IPS-20b (cell line): ENCODE data around the gene TSPAN33.
"Not testable (repeated sequence)": the region's sequence is repeated elsewhere in the genome, so short reads cannot be mapped to it uniquely, and the experiment has no call there.

Experiments
- H3K27ac ChIP-seq: one replicate; pipeline ENCODE4 v1.5.1; 2013; ENCODE audit warnings: low read length
- H3K27me3 ChIP-seq: 2 replicates; pipeline ENCODE4 v1.6.1; 2013; ENCODE audit warnings: mild to moderate bottlenecking, low read length, inconsistent platforms; ENCODE audit not compliant: insufficient read depth
- H3K36me3 ChIP-seq: 2 replicates; pipeline ENCODE4 v1.6.1; 2013; ENCODE audit warnings: low read depth, mild to moderate bottlenecking, inconsistent platforms, low read length, moderate library complexity; ENCODE audit not compliant: insufficient read depth
- H3K4me1 ChIP-seq: 2 replicates; pipeline ENCODE4 v1.6.1; 2013; ENCODE audit warnings: mild to moderate bottlenecking, control low read depth, inconsistent platforms, low read length, moderate library complexity; ENCODE audit not compliant: insufficient read depth
- H3K4me3 ChIP-seq: 2 replicates; pipeline ENCODE4 v1.5.1; 2013; ENCODE audit warnings: mild to moderate bottlenecking, low read length, inconsistent platforms
- H3K9ac ChIP-seq: 2 replicates; pipeline ENCODE4 v1.6.1; 2013; ENCODE audit warnings: low read depth, mild to moderate bottlenecking, inconsistent platforms, low read length, moderate library complexity
- H3K9me3 ChIP-seq: 2 replicates; pipeline ENCODE4 v1.6.1; 2013; ENCODE audit warnings: mild to moderate bottlenecking, low read depth, low read length, inconsistent platforms; ENCODE audit not compliant: insufficient read depth

TSPAN33 gene

DNA sequence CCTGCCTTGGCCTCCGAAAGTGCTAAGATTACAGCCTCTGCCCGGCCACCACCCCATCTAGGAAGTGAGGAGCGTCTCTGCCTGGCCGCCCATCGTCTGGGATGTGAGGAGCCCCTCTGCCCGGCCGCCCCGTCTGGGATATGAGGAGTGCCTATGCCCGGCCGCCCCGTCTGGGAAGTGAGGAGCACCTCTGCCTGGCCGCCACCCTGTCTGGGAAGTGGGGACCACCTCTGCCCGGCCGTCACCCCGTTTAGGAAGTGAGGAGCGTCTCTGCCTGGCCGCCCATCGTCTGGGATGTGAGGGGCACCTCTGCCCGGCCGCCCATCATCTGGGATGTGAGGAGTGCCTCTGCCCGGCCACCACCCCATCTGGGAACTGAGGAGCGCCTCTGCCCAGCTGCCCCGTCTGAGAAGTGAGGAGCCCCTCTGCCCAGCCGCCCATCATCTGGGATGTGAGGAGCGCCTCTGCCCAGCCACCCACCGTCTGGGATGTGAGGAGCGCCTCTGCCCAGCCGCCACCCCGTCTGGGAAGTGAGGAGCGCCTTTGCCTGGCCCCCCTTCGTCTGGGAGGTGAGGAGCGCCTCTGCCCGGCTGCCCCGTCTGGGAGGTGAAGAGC is 71.7 kb downstream of the TSPAN33 start:
- H3K4me3 ChIP-seq, H3K9ac ChIP-seq, H3K27ac ChIP-seq, H3K27me3 ChIP-seq, H3K4me1 ChIP-seq, H3K9me3 ChIP-seq: not testable (repeated sequence)
- peaks cover 20% of the 10 kb centered on the region; the same call in 1 of the 2 replicates for H3K36me3 ChIP-seq

DNA sequence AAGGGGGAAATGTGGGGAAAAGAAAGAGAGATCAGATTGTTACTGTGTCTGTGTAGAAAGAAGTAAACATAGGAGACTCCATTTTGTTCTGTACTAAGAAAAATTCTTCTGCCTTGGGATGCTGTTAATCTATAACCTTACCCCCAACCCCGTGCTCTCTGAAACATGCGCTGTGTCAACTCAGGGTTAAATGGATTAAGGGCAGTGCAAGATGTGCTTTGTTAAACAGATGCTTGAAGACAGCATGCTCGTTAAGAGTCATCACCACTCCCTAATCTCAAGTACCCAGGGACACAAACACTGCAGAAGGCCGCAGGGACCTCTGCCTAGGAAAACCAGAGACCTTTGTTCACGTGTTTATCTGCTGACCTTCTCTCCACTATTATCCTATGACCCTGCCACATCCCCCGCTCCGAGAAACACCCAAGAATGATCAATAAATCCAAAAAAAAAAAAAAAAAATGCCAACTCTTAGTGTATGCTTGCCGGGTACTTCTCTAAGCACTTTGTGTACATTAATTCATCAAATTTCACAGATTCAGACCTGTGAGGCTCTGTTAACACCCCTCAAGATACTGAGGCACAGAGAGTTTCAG is 72.4 kb downstream of the TSPAN33 start:
- not testable (repeated sequence) for H3K4me3 ChIP-seq, H3K9me3 ChIP-seq, H3K27ac ChIP-seq, H3K9ac ChIP-seq, H3K4me1 ChIP-seq, H3K27me3 ChIP-seq
- H3K36me3 ChIP-seq, result peaks cover 13% of the 10 kb centered on the region; the same call in 1 of the 2 replicates

DNA sequence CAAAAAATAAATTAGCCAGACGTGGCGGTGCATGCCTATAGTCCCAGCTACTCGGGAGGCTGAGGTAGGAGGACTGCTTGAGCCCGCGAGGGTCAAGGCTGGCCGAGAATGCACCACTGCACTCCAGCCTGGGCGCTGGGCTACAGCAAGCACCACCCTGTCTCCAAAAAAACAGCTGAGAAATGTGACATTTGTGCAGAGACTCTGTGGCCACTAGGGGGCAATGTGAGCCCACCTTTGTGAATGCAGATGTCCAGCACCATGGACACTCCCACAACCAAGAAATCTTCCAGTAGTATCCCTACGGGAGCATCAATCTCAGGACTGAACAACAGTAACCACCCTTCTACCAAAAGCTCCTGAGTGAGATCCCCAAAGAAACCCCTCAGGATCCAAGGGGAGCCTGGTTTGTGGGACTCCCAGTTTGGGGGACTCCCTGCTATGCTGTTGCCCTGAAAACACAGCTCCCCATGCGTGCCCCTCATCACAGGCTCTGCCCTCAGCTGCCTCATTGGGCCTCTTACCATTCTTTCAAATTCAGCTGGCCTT is 74.1 kb downstream of the TSPAN33 start:
- Histone ChIP-seq H3K4me1 (no peaks in the 10 kb centered on the region), H3K9ac (no peak overlapping the region), H3K4me3 (no peak overlapping the region)

DNA sequence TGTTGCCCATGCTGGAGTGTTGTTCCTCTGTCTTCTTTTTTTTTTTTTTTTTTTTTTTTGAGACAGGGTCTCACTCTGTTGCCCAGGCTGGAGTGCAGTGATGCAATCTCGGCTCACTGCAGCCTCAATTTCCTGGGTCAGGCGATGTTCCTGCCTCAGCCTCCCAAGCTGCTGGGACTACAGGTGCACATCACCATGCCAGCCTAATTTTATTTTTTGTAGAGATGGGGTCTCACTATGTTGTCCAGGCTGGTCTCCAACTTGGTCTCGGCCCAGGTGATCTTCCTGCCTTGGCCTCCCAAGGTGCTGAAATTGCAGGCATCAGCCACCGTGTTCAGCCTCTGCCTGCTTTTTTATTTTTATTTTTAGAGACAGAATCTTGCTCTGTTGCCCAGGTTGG is 74.7 kb downstream of the TSPAN33 start:
- H3K27ac ChIP-seq, H3K4me1 ChIP-seq, H3K9me3 ChIP-seq, H3K27me3 ChIP-seq, H3K9ac ChIP-seq, H3K4me3 ChIP-seq, H3K36me3 ChIP-seq: not testable (repeated sequence)

More for the DNA sequence above, 74.1 kb downstream of the TSPAN33 start:
- Histone ChIP-seq H3K9me3 (peaks cover 6% of the 10 kb centered on the region; the same call in 1 of the 2 replicates), H3K27ac (no peak overlapping the region), H3K36me3 (no peaks in the 10 kb centered on the region), H3K27me3 (no peaks in the 10 kb centered on the region)
